Measurements from ENCODE around the gene FER.

The FER gene

DNA sequence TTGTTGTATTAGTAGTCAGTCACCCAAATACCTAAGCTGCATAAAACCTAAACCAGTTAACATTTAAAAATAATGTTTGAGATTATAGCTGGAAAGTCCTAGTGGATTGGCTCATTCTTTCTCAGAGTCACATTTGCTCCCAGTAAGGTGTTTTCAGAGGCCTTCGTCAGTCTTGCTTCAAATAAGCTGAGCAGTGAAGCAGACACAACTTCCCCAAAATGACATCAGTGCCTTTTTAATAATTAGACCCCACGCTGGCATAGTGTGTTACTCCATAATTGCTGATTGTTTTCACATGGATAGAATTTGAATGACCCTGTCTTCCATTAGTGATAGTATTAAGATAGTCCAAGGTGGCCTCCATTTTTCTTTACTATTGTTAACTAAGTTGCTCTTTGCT, 416.3 kb downstream of the FER start:
- no peak for TF ChIP-seq EZH2 (IDR thresholded peaks at IDR 0.05; ENCODE audit: borderline replicate concordance, low read depth, low read length, severe bottlenecking)
- TF ChIP-seq, protein P1, sequence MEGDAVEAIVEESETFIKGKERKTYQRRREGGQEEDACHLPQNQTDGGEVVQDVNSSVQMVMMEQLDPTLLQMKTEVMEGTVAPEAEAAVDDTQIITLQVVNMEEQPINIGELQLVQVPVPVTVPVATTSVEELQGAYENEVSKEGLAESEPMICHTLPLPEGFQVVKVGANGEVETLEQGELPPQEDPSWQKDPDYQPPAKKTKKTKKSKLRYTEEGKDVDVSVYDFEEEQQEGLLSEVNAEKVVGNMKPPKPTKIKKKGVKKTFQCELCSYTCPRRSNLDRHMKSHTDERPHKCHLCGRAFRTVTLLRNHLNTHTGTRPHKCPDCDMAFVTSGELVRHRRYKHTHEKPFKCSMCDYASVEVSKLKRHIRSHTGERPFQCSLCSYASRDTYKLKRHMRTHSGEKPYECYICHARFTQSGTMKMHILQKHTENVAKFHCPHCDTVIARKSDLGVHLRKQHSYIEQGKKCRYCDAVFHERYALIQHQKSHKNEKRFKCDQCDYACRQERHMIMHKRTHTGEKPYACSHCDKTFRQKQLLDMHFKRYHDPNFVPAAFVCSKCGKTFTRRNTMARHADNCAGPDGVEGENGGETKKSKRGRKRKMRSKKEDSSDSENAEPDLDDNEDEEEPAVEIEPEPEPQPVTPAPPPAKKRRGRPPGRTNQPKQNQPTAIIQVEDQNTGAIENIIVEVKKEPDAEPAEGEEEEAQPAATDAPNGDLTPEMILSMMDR (IDR thresholded peaks at IDR 0.05; ENCODE audit: borderline replicate concordance, extremely low read depth, low read length, poor library complexity, severe bottlenecking) = no peak

DNA sequence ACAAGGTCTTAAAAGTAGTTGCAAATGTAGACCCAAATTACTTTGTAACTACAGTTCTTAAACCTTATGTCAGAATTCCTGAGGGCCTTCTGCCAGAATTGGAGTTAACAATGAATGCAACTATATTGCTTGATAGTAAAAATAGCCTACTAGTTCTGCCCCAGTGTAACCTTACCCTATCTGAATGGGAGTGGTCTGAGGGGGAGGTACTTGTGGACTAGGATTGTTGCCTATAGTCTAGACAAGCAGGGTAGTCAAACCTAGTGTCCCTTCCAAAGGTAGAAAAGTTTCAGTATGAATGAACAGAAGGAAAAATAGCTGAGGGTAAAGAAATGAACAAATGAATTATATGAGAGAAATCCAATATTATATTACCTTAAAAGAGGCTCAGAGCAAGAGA, 419.9 kb downstream of the FER start:
- ATAC-seq (ENCODE audit: insufficient read depth, low read depth) (no peak), DNase-seq (no peak)
- no peak overlapping the region for H3K27ac ChIP-seq (ENCODE audit: low read length)
- H3K9me3 ChIP-seq (ENCODE audit: insufficient read depth, low read length, severe bottlenecking) = peaks cover 3% of the 10 kb centered on the region
- H3K79me2 ChIP-seq (ENCODE audit: insufficient read depth, low read length) = no peaks in the 10 kb centered on the region
- no peak overlapping the region for H2AFZ ChIP-seq (ENCODE audit: low read depth, low read length)
- H3K4me2 ChIP-seq (ENCODE audit: insufficient read depth, low read length) = no peak overlapping the region
- no peak overlapping the region for H3K4me3 ChIP-seq (ENCODE audit: low read depth in 1 of 2, low read length in 2 of 2)
- H4K20me1 ChIP-seq (ENCODE audit: insufficient read depth, low read length) = no peaks in the 10 kb centered on the region
- no peak overlapping the region for H3K9ac ChIP-seq (ENCODE audit: low read depth, low read length)
- H3K36me3 ChIP-seq (ENCODE audit: insufficient read depth, low read length) = peaks cover 3% of the 10 kb centered on the region; the same call in 1 of the 2 replicates
- H3K27me3 ChIP-seq (ENCODE audit: insufficient read depth, low read length, poor library complexity) = no peaks in the 10 kb centered on the region
- no peaks in the 10 kb centered on the region for H3K4me1 ChIP-seq (ENCODE audit: insufficient read depth, low read length)
- TF ChIP-seq EZH2 (IDR thresholded peaks at IDR 0.05; ENCODE audit: borderline replicate concordance, low read depth, low read length, severe bottlenecking) = no peak
- TF ChIP-seq, protein P1 (IDR thresholded peaks at IDR 0.05; ENCODE audit: borderline replicate concordance, extremely low read depth, low read length, poor library complexity, severe bottlenecking) = no peak

More for the DNA sequence above, 416.3 kb downstream of the FER start:
- Histone ChIP-seq H3K9me3 (ENCODE audit: insufficient read depth, low read length, severe bottlenecking) (no peaks in the 10 kb centered on the region), H4K20me1 (ENCODE audit: insufficient read depth, low read length) (no peaks in the 10 kb centered on the region), H2AFZ (ENCODE audit: low read depth, low read length) (no peak overlapping the region), H3K4me1 (ENCODE audit: insufficient read depth, low read length) (no peaks in the 10 kb centered on the region), H3K36me3 (ENCODE audit: insufficient read depth, low read length) (no peaks in the 10 kb centered on the region), H3K4me3 (ENCODE audit: low read depth in 1 of 2, low read length in 2 of 2) (no peak overlapping the region), H3K79me2 (ENCODE audit: insufficient read depth, low read length) (no peaks in the 10 kb centered on the region), H3K4me2 (ENCODE audit: insufficient read depth, low read length) (no peak overlapping the region), H3K27ac (ENCODE audit: low read length) (no peak overlapping the region), H3K9ac (ENCODE audit: low read depth, low read length) (no peak overlapping the region), H3K27me3 (ENCODE audit: insufficient read depth, low read length, poor library complexity) (no peaks in the 10 kb centered on the region)
- DNase-seq = no peak
- no peak for ATAC-seq (ENCODE audit: insufficient read depth, low read depth)

DNA sequence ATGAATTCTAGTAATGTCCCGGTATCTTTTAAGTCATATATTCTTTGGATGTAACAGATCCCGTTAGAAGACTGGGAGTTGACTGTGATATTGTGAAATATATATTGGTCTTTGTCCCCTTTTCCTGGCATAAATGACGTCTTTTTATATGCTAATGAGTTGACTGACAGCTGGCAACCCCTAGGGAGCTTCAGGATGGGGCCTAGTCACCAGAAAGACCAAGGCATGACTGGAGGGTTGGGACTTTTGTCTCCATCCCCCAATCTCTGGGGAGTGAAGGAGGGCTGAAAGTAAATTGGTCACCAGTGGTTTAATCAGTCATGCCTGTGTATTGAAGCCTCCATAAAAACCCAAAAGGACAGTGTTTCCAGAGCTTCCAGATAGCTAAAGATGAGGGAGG, 420.5 kb downstream of the FER start:
- ATAC-seq (ENCODE audit: insufficient read depth, low read depth) (no peak), DNase-seq (no peak)

More for the DNA sequence above, 420.5 kb downstream of the FER start:
- Histone ChIP-seq H2AFZ (ENCODE audit: low read depth, low read length) (no peak overlapping the region), H3K27ac (ENCODE audit: low read length) (no peak overlapping the region), H3K36me3 (ENCODE audit: insufficient read depth, low read length) (peaks cover 3% of the 10 kb centered on the region; the same call in 1 of the 2 replicates), H3K4me1 (ENCODE audit: insufficient read depth, low read length) (no peaks in the 10 kb centered on the region), H3K4me2 (ENCODE audit: insufficient read depth, low read length) (no peak overlapping the region), H3K9me3 (ENCODE audit: insufficient read depth, low read length, severe bottlenecking) (peaks cover 3% of the 10 kb centered on the region), H3K4me3 (ENCODE audit: low read depth in 1 of 2, low read length in 2 of 2) (no peak overlapping the region), H3K9ac (ENCODE audit: low read depth, low read length) (no peak overlapping the region), H4K20me1 (ENCODE audit: insufficient read depth, low read length) (no peaks in the 10 kb centered on the region), H3K79me2 (ENCODE audit: insufficient read depth, low read length) (no peaks in the 10 kb centered on the region), H3K27me3 (ENCODE audit: insufficient read depth, low read length, poor library complexity) (no peaks in the 10 kb centered on the region)
- TF ChIP-seq, protein P1 (IDR thresholded peaks at IDR 0.05; ENCODE audit: borderline replicate concordance, extremely low read depth, low read length, poor library complexity, severe bottlenecking) = no peak
- no peak for TF ChIP-seq EZH2 (IDR thresholded peaks at IDR 0.05; ENCODE audit: borderline replicate concordance, low read depth, low read length, severe bottlenecking)

Measured in DND-41 (cell line).